OCI-LY3 (cell line): ENCODE data around the gene NEURL1B.

Experiments used
- EZH2phosphoT487 ChIP-seq: fragments of 200-600 bp; shearing (Covaris generic); IDR thresholded peaks from 2 replicates; pipeline ENCODE4 v1.6.1; 2018; ENCODE audit warnings: antibody characterized with exemption, mixed run types, low read depth
- TF ChIP-seq, protein P1 (sequence below): fragments of 200-600, 300-600 bp; sonication (generic); IDR thresholded peaks from 2 replicates; pipeline ENCODE4 v1.5.1; 2014; ENCODE audit warnings: antibody characterized with exemption, low read length, low read depth

DNA sequence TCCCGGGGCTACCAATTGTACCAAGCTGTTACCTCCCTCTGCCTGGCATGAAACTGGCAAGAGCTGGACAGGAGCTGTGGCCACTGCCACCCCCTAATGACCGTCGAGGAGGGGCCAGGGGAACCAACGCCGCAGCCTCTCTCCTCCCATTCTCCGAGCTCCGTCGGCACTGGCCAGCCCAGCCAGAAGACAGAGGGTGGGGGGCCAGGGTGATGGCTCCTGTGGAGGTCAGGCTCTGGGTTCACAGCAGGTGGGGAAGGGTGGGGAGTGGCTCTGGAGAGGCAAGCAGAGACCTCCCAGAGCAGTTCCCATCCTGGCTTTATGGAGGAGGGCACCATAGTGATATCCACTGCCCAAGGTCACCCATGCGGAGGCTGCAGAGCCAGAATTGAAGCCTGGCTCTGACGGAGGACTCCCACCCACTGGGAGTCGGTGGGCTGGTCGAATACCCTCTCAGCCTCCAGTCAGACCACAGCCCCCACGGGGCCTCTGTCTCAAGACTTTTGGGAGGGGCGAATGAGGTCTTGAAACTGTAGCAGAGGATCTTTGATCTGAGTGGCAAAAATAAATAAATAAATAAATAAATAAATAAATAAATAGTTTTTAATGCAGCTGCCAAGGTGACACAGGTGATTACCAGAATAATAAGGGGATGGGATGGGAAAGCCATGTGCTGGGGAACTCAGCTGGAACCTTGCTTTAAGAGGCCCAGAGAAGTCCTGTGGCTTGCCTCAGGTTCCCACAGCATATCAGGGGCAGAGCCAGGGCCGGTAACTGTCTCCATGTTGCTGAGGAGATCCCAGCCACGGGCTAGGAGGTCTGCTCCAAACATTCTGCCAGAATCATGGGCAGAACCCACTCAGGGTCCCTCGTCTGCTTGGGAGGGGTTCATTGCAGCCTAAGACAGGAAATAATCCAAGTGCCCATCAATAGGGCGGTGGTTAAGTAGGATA, 42.5 kb upstream of the NEURL1B start:
- TF ChIP-seq, protein P1, sequence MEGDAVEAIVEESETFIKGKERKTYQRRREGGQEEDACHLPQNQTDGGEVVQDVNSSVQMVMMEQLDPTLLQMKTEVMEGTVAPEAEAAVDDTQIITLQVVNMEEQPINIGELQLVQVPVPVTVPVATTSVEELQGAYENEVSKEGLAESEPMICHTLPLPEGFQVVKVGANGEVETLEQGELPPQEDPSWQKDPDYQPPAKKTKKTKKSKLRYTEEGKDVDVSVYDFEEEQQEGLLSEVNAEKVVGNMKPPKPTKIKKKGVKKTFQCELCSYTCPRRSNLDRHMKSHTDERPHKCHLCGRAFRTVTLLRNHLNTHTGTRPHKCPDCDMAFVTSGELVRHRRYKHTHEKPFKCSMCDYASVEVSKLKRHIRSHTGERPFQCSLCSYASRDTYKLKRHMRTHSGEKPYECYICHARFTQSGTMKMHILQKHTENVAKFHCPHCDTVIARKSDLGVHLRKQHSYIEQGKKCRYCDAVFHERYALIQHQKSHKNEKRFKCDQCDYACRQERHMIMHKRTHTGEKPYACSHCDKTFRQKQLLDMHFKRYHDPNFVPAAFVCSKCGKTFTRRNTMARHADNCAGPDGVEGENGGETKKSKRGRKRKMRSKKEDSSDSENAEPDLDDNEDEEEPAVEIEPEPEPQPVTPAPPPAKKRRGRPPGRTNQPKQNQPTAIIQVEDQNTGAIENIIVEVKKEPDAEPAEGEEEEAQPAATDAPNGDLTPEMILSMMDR, result no peak
- no peak for TF ChIP-seq EZH2phosphoT487
